ENCODE data around the gene ACOT7. TPM values are rescaled to one million over a fixed set of nuclear protein-coding genes. Genes with fewer than 3 reads are reported as not detected.

ACOT7 gene
- total RNA-seq, 1 donor from 2014 or later = 128 TPM

DNA sequence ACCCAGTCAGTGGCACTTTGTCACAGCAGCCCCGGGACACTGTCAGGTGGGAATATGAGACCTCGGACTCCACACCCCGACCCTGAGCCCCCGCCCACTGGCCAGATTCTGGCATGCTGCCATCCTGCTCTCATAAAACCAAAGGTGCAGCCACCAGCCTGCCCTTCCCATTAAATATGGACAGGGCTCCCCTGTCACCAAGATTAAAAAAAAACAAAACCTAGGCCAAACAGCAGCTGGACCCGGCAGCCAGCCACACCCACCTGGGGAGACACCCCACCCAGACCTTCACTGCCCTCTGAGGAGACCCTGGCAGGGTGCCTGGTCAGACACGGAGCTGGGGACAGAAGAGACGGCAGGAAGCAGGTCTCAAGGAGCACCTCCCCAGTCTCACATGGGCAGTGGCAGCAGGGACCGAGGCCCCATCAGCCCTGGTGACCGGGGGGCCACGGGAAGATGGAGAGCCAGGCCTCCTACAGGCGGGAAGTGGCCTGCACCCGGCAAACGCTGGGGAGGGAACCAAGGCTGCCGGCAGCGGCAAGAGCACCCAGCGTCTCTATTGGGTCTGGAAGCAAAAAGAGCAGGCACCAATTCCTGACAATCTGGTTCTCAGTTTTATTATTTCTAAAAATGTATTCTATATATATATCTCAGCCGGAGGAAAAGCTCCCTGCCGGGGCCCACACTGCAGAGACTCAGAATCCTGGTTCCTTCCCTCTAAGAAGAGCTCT lies 61.9 kb downstream of the ACOT7 start:
- Mint-ChIP-seq H3K4me3 (ENCODE audit: low read depth) (no peak overlapping the region), H3K36me3 (ENCODE audit: low read depth) (peaks cover 7% of the 10 kb centered on the region), H3K27me3 (ENCODE audit: low read depth) (no peaks in the 10 kb centered on the region), H3K4me1 (ENCODE audit: low read depth) (no peaks in the 10 kb centered on the region), H3K9me3 (no peaks in the 10 kb centered on the region), H3K27ac (no peak overlapping the region)
- intact Hi-C loops (cut with micrococcal nuclease) = no loop called here
- DNase-seq (ENCODE audit: low spot score) = no peak

DNA sequence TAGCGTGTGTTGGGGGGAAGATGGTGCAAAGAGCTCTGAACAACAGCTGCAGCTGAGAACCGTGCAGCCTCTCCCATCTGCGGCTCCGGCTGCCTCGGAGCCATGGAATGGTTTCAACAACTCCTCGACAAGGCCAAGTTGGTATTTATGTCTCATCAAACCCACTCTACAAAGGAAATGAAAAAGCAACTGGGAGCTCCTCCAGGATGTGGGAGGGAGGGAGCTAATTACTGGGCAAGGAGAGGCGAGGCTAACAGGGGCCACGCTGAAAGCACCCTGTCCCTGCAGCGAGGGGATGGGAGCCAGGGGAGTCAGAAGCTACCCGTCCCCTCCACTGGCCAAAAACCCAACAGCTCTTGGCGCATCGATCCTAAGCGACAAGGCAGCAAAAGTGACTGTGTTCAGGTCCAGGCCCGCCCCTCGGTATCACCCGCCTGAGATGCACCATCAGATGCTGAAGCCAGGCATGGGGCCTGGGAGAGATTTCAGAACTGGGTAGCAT lies 63.1 kb downstream of the ACOT7 start:
- H3K27ac Mint-ChIP-seq = no peak overlapping the region
- intact Hi-C loops (cut with micrococcal nuclease) = no loop called here
- no peaks in the 10 kb centered on the region for H3K4me1 Mint-ChIP-seq (ENCODE audit: low read depth)
- no peak overlapping the region for H3K4me3 Mint-ChIP-seq (ENCODE audit: low read depth)
- H3K27me3 Mint-ChIP-seq (ENCODE audit: low read depth) = no peaks in the 10 kb centered on the region
- DNase-seq (ENCODE audit: low spot score) = no peak
- no peaks in the 10 kb centered on the region for H3K9me3 Mint-ChIP-seq
- H3K36me3 Mint-ChIP-seq (ENCODE audit: low read depth) = peaks cover 7% of the 10 kb centered on the region

DNA sequence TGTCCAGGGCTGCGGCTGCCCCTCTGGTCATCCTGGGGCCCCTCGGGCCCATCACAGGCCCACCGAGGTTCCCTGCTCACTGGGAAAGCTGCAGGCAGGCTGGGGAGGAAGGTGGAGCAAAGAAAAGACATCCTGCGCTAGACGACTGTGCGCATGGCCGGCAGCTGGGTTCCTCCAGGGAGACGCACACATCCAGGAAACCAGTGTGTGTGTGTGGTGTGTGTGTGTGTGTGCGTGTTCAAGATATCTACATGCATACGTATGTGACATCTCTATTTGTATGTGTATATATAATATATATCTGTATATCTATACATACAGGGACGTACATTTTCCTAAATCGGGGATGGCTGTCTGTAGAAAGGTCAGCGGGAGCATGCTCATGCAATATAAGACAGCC lies 63.7 kb downstream of the ACOT7 start:
- H3K4me3 Mint-ChIP-seq (ENCODE audit: low read depth) = no peak overlapping the region
- DNase-seq (ENCODE audit: low spot score) = no peak
- no peaks in the 10 kb centered on the region for H3K9me3 Mint-ChIP-seq
- H3K27ac Mint-ChIP-seq = no peak overlapping the region
- H3K4me1 Mint-ChIP-seq (ENCODE audit: low read depth) = no peaks in the 10 kb centered on the region
- peaks cover 7% of the 10 kb centered on the region for H3K36me3 Mint-ChIP-seq (ENCODE audit: low read depth)
- no peaks in the 10 kb centered on the region for H3K27me3 Mint-ChIP-seq (ENCODE audit: low read depth)
- intact Hi-C loops (cut with micrococcal nuclease) = no loop called here

DNA sequence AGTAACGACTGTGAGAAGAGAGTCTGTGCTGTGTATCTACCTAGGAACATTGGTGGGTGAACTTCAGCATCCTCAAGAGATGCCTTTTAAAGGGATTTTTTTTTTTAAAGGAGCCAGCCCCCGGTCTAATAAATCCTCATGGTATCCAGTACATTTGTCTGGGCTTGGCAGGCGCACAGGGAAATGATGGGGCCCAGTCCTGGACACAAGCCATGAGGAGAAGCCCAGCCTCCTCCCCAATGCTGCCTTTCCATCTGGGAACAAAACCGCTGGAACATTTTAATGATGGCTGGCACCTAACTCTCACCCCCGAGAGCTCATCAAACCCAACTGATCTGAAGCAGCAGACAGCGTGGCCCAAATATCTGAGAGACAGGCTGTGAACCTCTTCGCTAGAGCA lies 64.2 kb downstream of the ACOT7 start:
- Mint-ChIP-seq H3K4me1 (ENCODE audit: low read depth) (no peaks in the 10 kb centered on the region), H3K27ac (no peak overlapping the region), H3K36me3 (ENCODE audit: low read depth) (peaks cover 7% of the 10 kb centered on the region), H3K4me3 (ENCODE audit: low read depth) (no peak overlapping the region), H3K27me3 (ENCODE audit: low read depth) (no peaks in the 10 kb centered on the region), H3K9me3 (no peaks in the 10 kb centered on the region)
- no peak for DNase-seq (ENCODE audit: low spot score)
- intact Hi-C loops (cut with micrococcal nuclease) = no loop called here

DNA sequence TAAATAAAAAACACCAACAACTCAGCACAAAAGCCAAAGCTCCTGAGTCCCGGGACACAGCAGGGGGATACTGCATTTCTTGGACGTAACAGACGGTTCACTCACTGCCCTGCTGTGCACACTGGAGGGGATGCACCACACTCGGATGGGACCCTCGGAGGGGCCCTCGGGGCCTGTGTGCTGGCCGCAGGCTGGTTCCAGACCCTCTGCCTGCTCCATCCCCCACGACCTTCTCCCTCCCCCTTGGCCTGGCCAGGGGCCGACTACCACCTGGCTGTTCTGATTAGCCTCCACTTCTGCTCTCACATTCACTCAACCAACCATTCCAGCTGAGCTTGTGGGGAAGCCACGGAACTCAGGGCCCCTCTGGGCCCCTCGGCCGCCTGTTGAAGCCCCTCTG lies 64.9 kb downstream of the ACOT7 start:
- H3K9me3 Mint-ChIP-seq = no peaks in the 10 kb centered on the region
- H3K36me3 Mint-ChIP-seq (ENCODE audit: low read depth) = peaks cover 7% of the 10 kb centered on the region
- no peaks in the 10 kb centered on the region for H3K27me3 Mint-ChIP-seq (ENCODE audit: low read depth)
- no peaks in the 10 kb centered on the region for H3K4me1 Mint-ChIP-seq (ENCODE audit: low read depth)
- no peak overlapping the region for H3K27ac Mint-ChIP-seq
- no peak overlapping the region for H3K4me3 Mint-ChIP-seq (ENCODE audit: low read depth)
- no peak for DNase-seq (ENCODE audit: low spot score)
- intact Hi-C loops (cut with micrococcal nuclease) = no loop called here

DNA sequence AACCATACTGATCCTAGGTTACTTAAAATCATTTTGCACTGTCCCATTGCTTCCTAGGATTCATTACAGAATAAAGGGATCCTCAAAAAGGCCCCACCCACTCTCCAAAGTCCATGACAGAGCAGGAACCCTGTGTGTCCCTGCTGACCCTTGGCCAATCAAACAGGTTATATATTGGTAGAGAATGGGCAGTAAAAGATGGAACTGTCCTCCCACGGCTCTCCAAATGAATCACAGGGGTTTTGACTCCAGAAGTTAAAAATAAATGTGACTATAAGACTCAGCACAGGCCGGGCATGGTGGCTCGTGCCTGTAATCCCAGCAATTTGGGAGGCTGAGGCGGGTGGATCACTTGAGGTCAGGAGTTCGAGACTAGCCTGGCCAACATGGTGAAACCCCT lies 65.5 kb downstream of the ACOT7 start:
- intact Hi-C loops (cut with micrococcal nuclease) = no loop called here
- no peak overlapping the region for H3K4me3 Mint-ChIP-seq (ENCODE audit: low read depth)
- H3K9me3 Mint-ChIP-seq = no peaks in the 10 kb centered on the region
- H3K27ac Mint-ChIP-seq = no peak overlapping the region
- no peaks in the 10 kb centered on the region for H3K27me3 Mint-ChIP-seq (ENCODE audit: low read depth)
- H3K36me3 Mint-ChIP-seq (ENCODE audit: low read depth) = peaks cover 7% of the 10 kb centered on the region
- no peak for DNase-seq (ENCODE audit: low spot score)
- no peaks in the 10 kb centered on the region for H3K4me1 Mint-ChIP-seq (ENCODE audit: low read depth)

DNA sequence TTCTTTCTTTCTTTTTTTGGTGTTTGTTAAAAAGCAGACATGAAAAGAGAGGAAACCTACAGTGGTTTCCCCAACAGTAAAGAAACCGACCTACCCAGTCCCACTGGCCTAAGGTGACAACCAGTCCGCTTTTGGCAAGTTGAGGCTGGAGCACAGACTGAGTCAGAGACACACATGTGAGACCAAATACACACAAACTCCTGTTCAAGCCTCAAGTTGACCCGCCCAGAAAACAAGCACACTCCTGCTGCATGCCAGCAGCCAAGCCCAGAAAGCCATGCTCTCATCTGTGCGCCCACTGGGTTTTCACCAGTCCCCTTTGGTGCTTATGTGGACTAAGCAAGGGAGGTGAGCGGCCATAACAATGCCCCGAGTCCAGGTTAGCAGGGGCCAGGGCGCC lies 68.1 kb downstream of the ACOT7 start:
- Mint-ChIP-seq H3K4me3 (ENCODE audit: low read depth) (no peak overlapping the region), H3K27ac (no peak overlapping the region), H3K27me3 (ENCODE audit: low read depth) (no peaks in the 10 kb centered on the region), H3K36me3 (ENCODE audit: low read depth) (peaks cover 7% of the 10 kb centered on the region), H3K4me1 (ENCODE audit: low read depth) (peaks cover 1% of the 10 kb centered on the region), H3K9me3 (no peaks in the 10 kb centered on the region)
- DNase-seq (ENCODE audit: low spot score) = no peak
- intact Hi-C loops (cut with micrococcal nuclease) = no loop called here

DNA sequence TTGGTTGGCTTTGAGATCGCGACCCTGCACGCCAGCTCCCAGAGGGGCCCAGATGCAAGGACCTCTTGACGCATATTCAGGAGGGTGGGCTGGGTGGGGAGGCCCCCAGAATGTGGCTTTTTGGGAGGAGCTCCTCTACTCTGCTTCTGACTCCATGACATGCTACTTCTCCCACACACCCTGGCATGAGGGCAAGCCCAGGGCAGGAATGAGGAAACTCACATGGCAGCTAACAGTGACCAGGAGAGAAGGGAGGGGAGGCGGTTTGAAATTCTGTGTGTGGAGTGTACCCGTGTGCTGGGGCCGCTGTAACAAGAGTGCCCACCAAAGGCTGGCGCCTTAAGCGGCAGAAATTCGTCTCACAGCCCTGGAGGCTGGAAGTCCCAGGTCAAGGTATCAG lies 71.4 kb downstream of the ACOT7 start:
- DNase-seq (ENCODE audit: low spot score) = no peak
- Mint-ChIP-seq H3K27ac (no peak overlapping the region), H3K36me3 (ENCODE audit: low read depth) (peaks cover 4% of the 10 kb centered on the region), H3K9me3 (no peaks in the 10 kb centered on the region), H3K4me3 (ENCODE audit: low read depth) (no peak overlapping the region), H3K27me3 (ENCODE audit: low read depth) (no peaks in the 10 kb centered on the region), H3K4me1 (ENCODE audit: low read depth) (peaks cover 4% of the 10 kb centered on the region)
- intact Hi-C loops (cut with micrococcal nuclease) = no loop called here

DNA sequence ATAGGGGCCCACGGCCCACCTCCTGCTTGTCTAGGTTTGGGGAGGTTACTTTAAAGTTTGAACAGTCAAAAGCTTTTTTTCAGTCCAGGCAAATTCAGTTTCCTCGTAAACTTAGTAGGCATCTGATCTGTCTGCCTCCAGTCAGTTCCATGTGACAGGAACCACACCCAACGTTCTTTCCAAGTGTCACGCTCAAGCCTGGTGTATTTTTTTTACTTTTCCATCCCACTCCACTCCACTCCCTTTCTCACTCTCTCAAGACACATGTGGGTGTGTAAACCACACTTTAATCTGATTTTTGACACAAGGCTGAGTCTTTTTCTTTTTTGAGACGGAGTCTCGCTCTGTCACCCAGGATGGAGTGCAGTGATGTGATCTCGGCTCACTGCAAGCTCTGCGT lies 72.4 kb downstream of the ACOT7 start:
- Mint-ChIP-seq H3K27me3 (ENCODE audit: low read depth) (no peaks in the 10 kb centered on the region), H3K36me3 (ENCODE audit: low read depth) (peaks cover 7% of the 10 kb centered on the region), H3K4me1 (ENCODE audit: low read depth) (peaks cover 7% of the 10 kb centered on the region), H3K27ac (no peak overlapping the region), H3K4me3 (ENCODE audit: low read depth) (no peak overlapping the region), H3K9me3 (no peaks in the 10 kb centered on the region)
- intact Hi-C loops (cut with micrococcal nuclease) = no loop called here
- no peak for DNase-seq (ENCODE audit: low spot score)

DNA sequence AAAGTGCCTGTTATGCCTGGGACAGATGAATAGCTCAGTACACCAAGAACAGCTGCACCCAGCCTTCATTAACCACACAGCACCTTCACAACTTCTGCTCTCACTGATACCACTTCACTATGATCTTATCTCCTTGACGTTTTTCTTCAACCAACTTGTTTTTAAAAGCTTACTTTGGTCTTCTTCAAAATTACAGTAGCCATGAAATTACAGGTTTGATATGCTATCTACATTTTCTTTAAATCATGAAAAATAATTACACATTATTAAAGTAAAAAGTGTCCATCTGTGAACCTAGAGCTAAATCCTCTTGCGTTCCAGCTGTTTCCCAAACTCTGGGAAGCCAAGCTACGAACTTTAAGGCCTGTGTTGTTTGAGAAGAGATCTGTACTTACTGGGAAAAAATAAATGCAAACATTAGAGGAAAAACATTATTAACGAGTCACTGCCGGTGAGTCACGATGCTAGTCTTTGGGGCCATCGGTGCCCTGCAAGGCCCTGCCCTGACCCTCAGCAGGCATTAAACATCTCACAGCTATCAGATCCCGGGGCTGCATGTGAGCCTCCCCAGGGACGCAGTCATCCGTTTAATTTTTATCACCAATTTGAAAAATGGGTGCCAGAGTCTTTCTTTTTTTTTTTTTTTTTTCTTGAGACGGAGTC lies 76.3 kb downstream of the ACOT7 start:
- DNase-seq (ENCODE audit: low spot score) = no peak
- H3K4me3 Mint-ChIP-seq (ENCODE audit: low read depth) = no peak overlapping the region
- no peaks in the 10 kb centered on the region for H3K27me3 Mint-ChIP-seq (ENCODE audit: low read depth)
- intact Hi-C loops (cut with micrococcal nuclease) = no loop called here
- no peaks in the 10 kb centered on the region for H3K9me3 Mint-ChIP-seq
- H3K36me3 Mint-ChIP-seq (ENCODE audit: low read depth) = peaks cover 15% of the 10 kb centered on the region
- peaks cover 7% of the 10 kb centered on the region for H3K4me1 Mint-ChIP-seq (ENCODE audit: low read depth)
- H3K27ac Mint-ChIP-seq = no peak overlapping the region

DNA sequence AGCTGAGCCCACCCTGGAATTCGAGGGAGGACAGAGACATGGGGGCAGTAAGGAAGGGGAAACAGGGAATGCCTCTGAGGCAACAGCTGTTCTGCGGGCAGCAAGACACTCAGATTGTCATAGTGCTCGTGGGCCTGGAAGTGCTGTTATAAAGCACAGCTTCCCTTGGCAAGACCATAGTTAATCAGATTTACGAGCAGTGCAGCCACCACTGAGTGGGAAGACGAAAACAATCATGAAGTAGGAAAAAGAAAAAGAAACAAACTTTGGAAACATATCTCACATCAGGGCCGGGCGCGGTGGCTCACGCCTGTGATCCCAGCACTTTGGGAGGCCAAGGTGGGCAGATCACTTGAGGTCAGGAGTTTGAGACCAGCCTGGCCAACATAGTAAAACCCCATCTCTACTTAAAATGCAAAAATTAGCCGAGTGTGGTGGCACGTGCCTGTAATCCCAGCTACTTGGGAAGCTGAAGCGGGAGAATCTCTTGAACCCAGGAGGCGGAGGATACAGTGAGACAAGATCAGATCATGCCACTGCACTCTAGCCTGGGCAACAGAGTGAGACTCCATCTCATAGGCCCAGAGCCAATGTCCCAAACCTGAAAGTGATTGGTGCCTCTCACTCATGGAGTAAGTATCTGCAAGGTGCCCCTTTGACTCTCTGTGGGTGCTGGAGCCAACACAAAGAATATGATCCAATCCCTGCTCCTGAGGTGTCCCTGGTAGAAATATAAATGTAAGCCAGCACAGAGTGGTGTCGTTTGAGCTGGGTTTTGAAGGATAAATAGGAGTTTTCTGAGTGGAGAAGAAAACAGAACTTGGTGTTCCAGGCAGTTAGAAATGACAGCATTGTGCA lies 77.1 kb downstream of the ACOT7 start:
- Mint-ChIP-seq H3K27ac (no peak overlapping the region), H3K36me3 (ENCODE audit: low read depth) (peaks cover 15% of the 10 kb centered on the region), H3K4me1 (ENCODE audit: low read depth) (peaks cover 6% of the 10 kb centered on the region), H3K9me3 (no peaks in the 10 kb centered on the region), H3K4me3 (ENCODE audit: low read depth) (no peak overlapping the region), H3K27me3 (ENCODE audit: low read depth) (no peaks in the 10 kb centered on the region)
- no peak for DNase-seq (ENCODE audit: low spot score)
- intact Hi-C loops (cut with micrococcal nuclease) = no loop called here

DNA sequence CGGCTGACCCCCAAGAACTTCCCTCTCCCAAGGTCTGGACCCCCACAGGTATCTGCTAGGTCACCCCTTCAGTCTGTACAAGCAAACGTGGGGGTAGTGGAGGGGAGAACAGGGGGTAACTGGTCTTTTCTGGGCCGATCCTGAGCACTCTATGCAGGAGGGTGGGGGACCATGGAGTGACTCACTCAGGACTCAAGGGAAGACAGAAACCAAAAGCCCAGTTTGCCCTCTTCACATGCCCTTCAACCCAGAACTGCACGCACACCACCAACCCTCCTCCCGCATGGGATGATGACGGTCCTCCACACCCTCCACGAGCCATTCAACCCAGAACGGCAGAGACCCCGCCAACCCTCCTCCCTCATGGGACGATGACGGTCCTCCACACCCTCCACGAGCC lies 79.1 kb downstream of the ACOT7 start:
- intact Hi-C loops (cut with micrococcal nuclease) = no loop called here
- Mint-ChIP-seq H3K4me3 (ENCODE audit: low read depth) (no peak overlapping the region), H3K27ac (no peak overlapping the region), H3K4me1 (ENCODE audit: low read depth) (peaks cover 6% of the 10 kb centered on the region), H3K27me3 (ENCODE audit: low read depth) (no peaks in the 10 kb centered on the region), H3K9me3 (no peaks in the 10 kb centered on the region), H3K36me3 (ENCODE audit: low read depth) (peaks cover 20% of the 10 kb centered on the region)
- no peak for DNase-seq (ENCODE audit: low spot score)
